GM19351 (cell line): Measurements from ENCODE around the gene VIT.
A peak's percentile ranks its signal among the peaks of the same experiment; 100 is the strongest.

Experiments used
- ATAC-seq: cut with Tn5 transposase; IDR thresholded peaks from one replicate; pipeline ENCODE4 v1.9.1; 2021; ENCODE audit warnings: mild to moderate bottlenecking, moderate library complexity; ENCODE audit not compliant: unreplicated experiment

Gene VIT

DNA sequence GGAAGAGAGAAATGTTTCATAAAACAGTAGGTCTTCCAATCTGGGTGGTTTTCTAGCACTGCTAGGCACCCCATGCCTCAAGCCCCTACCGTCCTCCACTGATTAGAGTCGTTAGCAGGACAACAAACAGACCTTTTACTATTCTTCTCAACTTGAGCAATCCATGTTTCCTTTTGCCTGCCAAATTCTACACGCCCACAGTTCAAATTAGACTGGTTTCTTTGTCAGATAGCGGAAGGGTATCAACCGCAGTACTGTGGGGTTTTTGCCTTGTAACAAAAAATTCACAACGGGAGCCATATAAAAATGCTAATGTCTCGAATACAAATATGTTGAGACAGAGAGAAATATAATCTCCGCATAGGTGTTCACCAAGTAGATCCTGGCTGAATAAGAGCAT, 59.9 kb downstream of the VIT start:
- ATAC-seq = no peak

DNA sequence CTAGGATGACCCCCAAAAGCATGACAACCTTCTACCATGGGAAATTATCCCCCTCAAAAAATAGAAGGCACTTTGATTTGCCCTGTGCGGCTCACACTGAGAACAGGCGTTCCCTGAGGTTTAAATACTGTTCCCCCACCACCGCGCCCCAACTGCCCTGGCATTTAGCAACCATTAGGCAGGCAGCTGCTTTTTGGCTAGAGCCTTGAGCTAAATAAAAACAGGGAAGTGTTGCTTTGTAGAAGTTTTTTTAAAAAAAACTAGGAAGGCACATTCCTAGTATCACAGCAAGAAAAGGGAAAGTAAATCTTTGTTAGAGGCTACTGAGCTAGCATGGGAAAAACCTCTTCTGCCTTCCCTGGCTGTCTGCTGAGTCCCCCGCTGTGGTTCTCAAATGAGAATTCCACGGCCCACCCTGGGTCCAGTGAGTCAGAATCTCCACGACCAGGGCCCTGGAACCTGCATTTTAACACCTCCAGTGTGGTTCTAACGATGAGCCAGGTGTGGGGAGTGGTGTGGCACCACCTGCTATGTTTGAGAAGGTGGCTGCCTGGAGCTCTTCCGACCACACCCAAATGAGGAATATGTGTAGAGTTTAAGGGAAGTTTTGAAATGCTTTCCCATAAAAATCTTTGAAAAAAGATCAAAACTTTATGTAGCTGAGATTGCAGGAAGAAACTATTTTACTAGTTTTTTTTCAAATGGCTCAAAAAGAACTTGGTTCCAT, 66.4 kb downstream of the VIT start:
- ATAC-seq = no peak

DNA sequence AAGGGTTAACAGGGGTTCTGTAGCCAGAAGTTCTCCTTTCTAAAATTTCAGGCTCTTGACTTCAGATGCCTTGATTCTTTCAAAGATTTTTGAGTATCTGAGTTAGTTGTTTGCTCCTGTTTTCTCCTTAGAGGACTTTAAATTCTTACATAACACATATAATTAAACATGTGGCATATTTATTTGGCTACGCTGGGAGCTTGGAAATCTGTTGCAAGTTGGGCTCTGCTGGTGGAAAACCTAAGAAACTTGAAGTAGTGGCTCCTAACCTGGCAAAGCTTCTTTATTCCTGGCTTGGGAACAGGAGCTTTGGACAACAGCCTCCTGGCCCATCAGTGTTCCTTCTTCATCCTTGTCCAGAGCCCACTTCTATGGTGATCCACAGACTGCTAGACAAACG, 72.6 kb downstream of the VIT start:
- no peak for ATAC-seq

DNA sequence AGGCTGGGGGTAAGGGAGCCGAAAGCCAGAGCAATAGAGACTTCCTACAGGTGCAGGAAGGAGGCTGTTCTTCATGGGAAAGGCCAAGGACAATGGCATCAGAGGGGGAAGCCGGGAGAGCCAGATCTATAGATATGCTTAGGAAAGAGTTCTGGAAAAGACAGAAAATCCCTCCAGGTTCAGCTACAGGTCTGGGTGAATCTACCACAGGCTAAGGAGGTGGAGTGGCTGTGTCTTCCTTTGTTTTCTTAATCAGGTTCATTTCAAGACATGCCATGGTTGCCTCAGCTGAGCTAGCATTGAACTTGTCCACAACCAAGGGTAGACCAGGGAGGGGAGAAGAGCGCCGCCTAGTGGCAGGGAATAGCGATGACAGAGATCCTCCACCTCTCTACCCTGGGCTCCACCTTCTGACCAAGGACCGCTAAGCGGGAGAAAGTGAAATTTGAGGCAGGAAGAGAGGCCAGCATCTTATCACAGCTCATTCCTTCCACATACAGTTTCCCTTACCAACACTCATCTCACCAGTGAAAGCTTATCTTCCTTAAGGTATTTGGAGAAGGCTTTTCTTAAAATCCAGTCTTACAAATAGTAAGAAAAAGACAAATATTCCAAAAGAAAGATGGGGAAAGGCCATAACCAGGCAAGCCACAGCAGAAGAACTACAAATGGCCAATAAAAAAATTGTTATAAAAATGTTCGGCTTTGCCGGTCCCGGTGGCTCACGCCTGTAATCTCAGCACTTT, 74.2 kb downstream of the VIT start:
- no peak for ATAC-seq

DNA sequence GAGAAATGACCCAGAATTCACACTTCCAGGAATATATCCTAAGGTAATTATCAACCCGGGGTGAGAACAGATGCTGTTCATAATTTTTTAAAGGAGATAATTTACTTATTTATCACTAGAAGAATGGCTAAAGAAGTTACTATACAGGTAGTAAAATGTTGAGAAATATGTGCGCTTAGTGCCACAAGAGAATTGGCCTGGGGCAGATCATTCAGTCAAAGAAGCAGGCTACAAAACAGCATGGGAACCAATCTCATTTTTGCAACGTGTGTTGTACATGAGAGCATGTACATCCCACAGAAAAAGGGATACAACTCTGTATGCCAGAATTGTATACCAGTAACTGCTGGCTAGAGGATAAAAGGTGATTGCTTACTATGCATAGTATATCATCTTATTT, 75.2 kb downstream of the VIT start:
- no peak for ATAC-seq

DNA sequence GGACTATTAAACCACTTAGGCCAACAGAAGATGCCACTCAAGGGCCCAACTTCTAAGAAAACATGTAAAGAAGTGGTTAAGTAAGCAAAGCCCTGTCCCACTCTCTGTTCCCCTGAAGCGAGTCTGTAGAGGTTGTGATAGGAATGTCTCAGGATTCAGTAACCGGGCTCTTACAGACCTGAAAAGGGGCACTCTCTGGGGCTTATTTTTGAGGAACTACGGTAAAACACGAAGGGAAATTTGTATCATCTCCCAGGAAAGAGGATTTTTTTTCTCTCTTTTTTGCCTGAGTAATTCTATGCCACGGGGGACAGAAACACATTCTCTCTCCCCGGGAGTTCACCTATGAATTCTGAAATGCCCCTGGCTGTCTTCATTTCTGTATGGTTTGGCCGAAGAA, 77.4 kb downstream of the VIT start:
- no peak for ATAC-seq

DNA sequence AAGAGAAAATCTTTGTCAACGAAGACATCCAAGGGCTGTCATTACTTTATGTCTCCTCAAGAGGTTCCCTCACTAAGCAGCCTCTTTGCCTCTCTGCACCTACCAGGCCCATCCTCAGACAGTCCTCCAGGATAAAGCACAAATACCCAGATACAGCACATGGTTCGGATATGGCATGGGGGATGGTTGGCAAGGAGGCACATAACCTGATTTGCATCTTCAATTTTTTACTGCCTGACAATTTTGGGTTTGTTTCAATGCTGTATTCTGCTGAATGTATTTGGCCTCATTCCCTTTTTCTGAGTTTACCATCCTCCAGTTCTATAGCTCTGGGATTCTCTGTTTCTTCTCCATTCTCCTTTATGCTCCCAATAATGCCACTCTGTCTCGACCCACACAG, 78.8 kb downstream of the VIT start:
- ATAC-seq = no peak

DNA sequence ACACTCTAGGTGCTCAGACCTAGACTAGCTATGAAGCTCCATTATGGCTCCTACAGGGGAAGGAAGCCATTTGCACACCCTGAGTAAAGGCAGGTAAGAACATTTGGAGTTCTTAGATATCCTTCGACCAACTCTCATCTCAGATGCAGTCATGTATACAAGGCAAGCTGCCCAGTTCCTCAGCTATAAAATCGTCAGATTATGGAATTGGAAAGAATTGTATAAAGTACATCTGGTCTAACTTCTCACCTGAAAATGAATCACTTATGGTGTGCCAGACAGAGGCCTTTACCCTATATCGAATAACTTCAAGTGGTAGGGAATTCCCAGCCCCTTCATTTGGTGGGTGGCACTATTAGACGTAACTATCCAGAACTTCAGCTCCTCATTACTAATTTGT, 79.3 kb downstream of the VIT start:
- no peak for ATAC-seq

DNA sequence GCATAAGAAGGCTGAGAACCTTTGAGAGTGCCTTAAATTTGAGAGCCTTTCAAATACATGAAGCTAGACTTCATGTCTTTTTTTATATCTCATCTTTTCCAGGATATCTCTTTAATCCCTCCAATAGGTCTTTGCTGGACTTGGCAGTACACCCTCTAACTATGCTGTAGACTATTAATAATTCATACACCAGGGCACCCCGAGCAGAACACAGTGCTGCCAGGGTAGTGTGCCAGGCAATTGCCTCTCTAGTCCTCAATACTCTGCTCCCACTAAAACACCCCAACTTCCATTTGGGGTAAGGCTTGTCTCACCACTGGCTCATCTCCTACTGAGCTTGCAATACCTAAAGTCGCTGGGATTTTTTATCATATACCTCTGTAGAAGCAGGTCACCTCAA, 80.8 kb downstream of the VIT start:
- no peak for ATAC-seq

DNA sequence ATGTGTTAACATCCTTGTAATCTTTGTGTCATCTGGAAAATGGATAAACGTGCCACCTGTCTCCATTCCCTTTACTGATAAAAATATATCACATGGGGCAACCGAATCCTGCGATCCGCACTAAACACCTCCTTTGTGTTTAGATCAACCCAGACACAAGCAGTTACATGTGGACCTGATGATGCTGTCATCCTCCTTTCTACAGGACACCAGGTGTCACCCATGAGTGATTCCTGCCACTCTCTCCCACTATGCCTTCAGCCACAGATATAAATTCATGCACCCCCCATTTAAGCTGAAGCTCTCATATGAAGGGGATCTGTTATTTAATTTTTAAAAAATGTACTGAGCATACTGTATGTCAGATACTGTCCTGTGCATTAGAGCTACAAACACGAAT, 81.3 kb downstream of the VIT start:
- ATAC-seq = no peak

DNA sequence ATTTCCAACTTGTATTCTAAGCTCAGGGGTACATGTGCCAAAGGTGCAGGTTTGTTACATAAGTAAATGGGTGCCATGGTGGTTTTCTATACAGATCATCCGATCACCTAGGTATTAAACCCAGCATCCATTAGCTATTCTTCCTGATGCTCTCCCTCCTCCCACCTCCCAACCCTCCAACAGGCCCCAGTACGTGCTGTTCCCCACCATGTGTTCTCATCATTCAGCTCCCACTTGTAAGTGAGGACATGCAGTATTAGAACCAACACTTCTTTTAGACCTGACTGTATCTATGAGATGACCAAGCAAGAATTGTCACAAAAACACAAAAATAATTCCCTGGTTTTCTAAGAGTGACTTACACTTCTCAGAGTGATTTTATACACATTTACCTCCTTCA, 83.0 kb downstream of the VIT start:
- ATAC-seq = no peak

DNA sequence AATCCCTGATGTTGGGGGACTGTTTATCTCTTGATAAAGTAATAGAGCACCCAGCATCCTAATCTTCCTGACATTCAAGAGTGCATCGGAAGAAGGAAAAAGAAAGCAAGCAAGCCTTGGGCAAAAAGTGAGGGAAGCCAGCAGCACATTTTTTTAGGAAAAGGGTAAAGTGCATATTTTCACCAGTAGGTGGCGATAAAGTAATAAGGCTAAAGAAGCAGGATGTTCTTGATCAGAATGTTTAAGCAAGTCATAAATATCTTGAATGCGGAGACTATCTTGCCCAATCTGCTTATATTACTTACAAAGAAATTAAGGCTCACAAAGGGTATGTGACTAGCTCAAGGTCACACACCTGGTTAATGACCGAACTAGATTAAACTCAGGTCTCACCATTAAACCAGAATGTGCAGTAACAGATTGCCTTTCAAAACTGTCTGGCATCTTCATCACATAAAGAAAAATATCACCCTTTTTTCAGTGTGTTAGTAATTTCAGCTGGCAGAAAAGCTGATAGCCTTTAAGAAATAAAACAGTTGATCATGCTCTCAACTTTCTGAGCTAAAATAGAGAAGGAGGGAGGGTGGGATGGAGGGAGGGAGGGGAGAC, 83.8 kb downstream of the VIT start:
- peak; percentile 50 for ATAC-seq

DNA sequence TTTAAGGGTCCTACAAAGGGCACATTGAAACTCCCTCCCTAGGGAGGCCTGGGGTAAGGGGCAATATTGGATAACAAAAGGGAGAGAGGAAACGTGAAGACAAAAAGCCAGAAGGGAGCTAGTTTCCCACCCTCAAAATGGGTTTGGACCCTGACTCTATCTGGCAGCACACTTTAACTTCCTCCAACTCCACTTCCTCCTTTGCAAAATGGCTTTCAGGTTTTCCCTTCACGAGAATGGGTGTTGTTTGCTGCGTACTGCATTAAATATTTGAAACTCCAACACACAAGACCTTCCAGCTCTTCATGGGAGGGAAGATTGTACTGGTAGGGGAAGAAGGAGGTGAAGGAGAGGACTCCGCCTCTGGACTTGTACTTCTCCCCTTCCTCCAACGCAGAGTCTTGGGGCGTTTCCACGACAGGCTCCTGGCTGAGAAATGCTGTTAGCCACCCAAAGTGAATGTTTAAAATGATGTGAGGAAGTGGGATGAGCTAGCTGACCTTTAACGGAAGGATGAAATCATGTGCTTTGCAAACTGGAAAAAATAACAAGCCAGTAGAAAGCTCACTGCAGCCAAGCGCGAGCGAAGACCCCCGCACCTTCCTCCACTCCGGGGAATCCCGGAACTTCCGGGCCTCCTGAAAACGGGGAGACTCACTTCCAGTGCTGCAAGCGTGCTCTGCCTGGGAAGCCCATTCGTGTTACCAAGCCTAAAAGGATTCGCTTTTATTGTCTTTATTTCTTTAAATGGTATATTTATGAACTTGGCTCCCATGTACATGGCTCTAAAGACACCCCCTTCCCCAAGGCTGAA, 85.6 kb downstream of the VIT start:
- no peak for ATAC-seq

DNA sequence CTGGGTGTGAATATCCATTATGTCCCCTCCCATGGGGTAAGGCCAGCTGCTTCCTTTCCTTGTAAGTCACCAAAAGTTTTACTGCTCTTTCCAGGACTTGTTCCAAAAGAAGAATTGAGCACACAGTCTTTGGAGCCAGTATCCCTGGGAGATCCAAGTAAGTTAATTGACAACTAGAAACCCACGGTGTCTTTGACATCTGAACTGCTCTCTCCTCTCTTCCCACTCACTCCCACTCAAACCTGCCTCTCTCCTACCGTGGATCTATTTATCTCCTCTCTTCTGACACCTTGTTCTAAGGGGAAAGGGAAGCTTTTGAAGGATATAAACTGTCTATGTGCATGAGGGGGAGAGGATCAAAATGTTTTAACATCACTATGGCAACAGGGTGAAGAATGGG, 86.7 kb downstream of the VIT start:
- ATAC-seq = no peak

DNA sequence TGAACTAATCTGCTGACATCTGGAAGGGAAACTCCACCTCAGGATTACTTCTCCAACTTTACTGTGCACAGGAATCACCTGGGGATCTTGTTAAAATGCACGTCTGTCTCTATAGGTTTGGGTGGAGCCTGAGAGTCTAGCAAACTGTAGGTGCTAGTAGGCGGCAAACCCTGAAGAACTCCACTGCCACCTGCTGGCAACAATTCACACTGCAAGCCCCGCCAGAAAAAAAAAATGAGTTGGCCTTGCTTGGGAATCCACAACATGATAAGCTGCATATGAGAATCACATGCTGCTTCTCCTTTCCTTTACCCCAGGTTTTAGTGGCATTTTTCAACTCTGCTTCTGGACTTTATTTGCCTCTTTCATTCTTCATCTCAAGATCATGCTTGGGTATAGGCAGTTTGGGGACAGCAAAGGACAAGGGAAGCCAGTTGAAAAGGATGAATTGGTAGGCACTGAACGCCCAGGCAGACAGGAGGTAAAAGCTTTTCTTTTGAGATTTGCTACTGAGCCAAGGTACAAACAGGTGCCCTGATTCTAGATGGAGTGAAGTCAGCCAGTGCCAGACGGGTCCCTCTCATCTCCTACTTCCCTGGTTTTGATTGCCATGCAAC, 88.8 kb downstream of the VIT start:
- ATAC-seq = peak; percentile 75

DNA sequence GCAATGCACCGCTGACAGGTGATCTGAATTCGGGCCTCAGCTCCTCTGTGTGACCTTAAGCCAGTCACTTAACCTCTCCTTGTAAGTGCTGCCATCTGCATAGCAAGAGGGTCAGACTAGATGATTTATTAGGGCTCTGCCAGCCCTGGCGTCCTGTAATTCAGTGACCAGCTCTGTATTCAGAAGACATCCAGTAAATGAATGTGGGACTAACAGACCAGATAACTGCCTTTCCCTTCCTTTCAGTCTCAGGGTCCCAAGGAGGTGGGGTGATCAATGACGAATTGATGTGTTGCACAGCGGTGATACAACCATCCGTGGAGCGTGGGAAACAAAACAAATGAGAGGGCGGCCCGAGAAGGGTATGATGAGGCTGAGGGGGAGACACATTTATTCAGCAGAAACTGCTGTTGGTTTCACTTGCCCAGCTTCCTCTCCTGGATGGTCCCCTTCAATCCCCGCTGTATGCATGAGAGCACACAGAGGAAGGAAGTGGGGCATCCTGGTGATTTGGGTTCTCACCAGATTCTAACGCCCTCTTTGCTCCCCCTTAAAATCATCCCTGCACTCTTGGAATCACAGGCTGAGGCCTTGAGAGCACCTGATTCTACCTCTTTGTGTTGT, 92.8 kb downstream of the VIT start:
- ATAC-seq = no peak

DNA sequence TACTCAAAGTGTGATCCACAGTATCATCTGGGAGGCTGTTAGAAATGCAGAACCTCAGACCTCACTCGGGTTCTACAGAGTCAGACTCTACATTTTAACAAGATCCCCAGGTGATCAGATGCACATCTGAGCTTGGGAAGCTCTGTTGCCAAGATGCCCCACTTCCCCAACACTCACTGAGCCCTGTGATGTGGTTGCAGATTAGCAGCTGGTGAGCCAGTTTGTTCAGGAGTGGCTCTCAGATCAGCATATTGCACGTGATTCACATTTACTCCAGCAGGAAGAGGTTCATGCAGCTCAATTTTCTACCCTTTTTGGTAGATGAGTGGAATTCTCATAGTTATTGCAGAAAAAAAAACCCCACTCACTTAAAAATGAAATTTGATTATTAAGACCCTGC, 96.4 kb downstream of the VIT start:
- no peak for ATAC-seq

DNA sequence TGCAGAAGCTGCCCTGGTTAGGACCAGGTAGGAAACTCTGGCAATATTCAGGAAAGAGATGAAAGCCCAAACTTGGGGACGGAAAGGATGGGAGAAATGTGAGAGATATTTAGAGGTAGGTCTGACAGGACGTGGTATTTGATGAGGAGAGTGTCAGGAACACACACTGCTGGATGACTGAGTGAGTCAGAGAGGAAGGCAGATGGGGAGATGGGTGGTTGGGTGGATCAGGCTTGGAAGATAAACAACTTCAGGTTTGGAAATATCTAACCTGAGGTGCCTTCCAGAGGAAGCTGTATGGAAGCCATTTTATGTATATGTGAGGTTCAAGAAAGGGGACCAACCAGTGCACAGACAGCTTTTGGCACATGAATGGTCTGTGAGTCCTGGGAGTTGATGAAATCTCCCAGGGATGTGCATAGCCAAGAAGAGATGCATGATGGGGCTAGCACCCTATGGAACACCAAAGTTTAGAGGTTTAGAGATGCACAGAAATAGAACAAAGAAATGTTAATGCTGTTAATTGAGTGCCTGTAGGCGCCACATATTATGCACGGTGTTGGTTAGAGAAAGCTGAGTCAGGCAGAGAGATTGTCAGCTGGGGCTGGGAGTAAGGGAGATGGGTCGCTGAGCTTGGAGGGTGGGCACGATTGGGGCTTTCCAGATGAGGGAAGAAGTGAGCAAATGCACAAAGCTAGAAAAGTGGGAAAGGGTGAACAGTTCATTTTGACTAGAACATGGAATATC, 101.0 kb downstream of the VIT start:
- ATAC-seq = no peak

DNA sequence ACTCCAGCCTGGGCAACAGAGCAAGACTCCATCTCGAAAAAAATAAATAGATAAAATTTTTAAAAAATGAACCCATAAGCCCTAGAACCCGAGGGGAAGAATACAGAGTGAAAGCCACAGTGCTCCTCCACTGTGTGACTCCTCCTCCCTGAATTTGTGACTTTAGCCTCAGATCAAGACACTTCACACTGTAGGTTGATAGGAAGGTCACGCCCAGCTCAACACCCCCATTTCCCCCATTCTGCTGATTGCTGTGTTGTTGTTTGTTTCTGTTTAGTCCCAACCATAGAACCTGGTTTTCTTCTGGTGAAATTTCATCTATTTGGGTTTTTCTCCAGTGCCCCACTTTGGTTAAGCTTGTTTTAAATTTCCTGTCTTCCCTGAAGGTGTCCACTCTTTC, 102.2 kb downstream of the VIT start:
- no peak for ATAC-seq

DNA sequence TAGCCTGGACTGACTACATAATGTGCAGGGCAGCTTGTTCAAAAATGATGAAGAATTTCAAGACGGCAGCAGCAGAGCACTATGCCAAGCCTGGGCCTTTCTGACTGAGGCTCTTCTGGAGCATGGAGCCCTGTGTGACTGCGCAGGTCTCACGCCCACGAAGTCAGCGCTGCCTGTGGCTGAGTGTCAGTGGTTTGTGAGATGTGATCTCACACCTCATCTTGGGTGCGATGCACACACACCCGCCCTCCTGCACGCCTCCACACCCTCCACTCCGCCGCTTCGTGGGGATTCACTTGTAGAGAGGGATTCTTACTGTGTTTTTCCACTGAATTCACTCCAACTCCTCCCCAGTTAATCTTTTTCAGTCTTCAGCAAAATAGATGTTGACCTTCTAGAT, 103.9 kb downstream of the VIT start:
- ATAC-seq = no peak
